SH-SY5Y (cell line): ENCODE results near the gene HES1.

ENCODE experiments used
- GATA2 ChIP-seq: IDR thresholded peaks from 2 replicates; pipeline ENCODE4 v1.6.1; 2011; ENCODE audit warnings: mild to moderate bottlenecking, low read depth, low read length
- GATA3 ChIP-seq: IDR thresholded peaks from 2 replicates; pipeline ENCODE4 v1.6.1; 2011; ENCODE audit warnings: low read depth, mild to moderate bottlenecking, low read length, moderate library complexity

- no peak for TF ChIP-seq GATA2
- no peak for TF ChIP-seq GATA3
These were observed 35.0 kb upstream of the HES1 start for GRCh38 chr3:194100856-194101390.
